Measurements from ENCODE around the gene PCDHGA5.
A peak's percentile ranks its signal among the peaks of the same experiment; 100 is the strongest.
"Not testable (repeated sequence)": the region's sequence is repeated elsewhere in the genome, so short reads cannot be mapped to it uniquely, and the experiment has no call there.

Gene PCDHGA5

GRCh38 chr5:141388661-141389060 is 24.7 kb downstream of the PCDHGA5 start:
- DNase-seq: no peak

GRCh38 chr5:141389153-141390042 is 25.4 kb downstream of the PCDHGA5 start:
- no peak for DNase-seq

- no peak for DNase-seq
These were observed 28.7 kb downstream of the PCDHGA5 start, which contains the start of gene PCDHGA8 for GRCh38 chr5:141392429-141393198. Gene PCDHGA8, plus strand, starts transcription at chr5:141392633. Its CDS starts 181 bp downstream, at chr5:141392814.

GRCh38 chr5:141393267-141393666 is 29.3 kb downstream of the PCDHGA5 start:
- no peak for DNase-seq

- DNase-seq: not testable (repeated sequence)
These were observed 30.6 kb downstream of the PCDHGA5 start for GRCh38 chr5:141394401-141395187.

GRCh38 chr5:141397756-141398551 is 34.0 kb downstream of the PCDHGA5 start, which contains the start of gene PCDHGB5:
Gene PCDHGB5, plus strand, starts transcription at chr5:141397947. Its CDS starts 181 bp downstream, at chr5:141398128.
- DNase-seq: not testable (repeated sequence)

- DNase-seq: no peak
These were observed 34.6 kb downstream of the PCDHGA5 start for GRCh38 chr5:141398608-141399007.

- DNase-seq: no peak
These were observed 35.7 kb downstream of the PCDHGA5 start for GRCh38 chr5:141399555-141400258.

GRCh38 chr5:141402553-141403243 is 38.7 kb downstream of the PCDHGA5 start, which contains the start of gene PCDHGA9:
Gene PCDHGA9, plus strand, starts transcription at chr5:141402778. Its CDS starts 175 bp downstream, at chr5:141402953.
- no peak for DNase-seq

GRCh38 chr5:141403387-141403786 is 39.4 kb downstream of the PCDHGA5 start:
- no peak for DNase-seq

GRCh38 chr5:141407790-141408505 is 44.0 kb downstream of the PCDHGA5 start, which contains the start of gene PCDHGB6:
Gene PCDHGB6, plus strand, starts transcription at chr5:141408021. Its CDS starts 182 bp downstream, at chr5:141408203.
- DNase-seq: peak; percentile 72

GRCh38 chr5:141409598-141410306 is 45.8 kb downstream of the PCDHGA5 start:
- DNase-seq: no peak

GRCh38 chr5:141411575-141411974 is 47.6 kb downstream of the PCDHGA5 start:
- DNase-seq: no peak

GRCh38 chr5:141412854-141413539 is 49.0 kb downstream of the PCDHGA5 start, which contains the start of gene PCDHGA10:
Gene PCDHGA10, plus strand, starts transcription at chr5:141412987. Its CDS starts 189 bp downstream, at chr5:141413176.
- peak; percentile 39 for DNase-seq

- DNase-seq: no peak
These were observed 49.6 kb downstream of the PCDHGA5 start for GRCh38 chr5:141413540-141414069.

- not testable (repeated sequence) for DNase-seq
These were observed 50.7 kb downstream of the PCDHGA5 start for GRCh38 chr5:141414548-141415274.

- not testable (repeated sequence) for DNase-seq
These were observed 51.3 kb downstream of the PCDHGA5 start for GRCh38 chr5:141415275-141415618.
